SU-DHL-6 (cell line): ENCODE measurements around the gene PTPRS.

ENCODE experiments used
- H2AFZ ChIP-seq: fragments of 200-600 bp; sonication (generic); 2 replicates; pipeline ENCODE4 v1.6.1; 2014; ENCODE audit warnings: low read depth, mild to moderate bottlenecking, moderate library complexity, mixed read lengths, antibody characterized with exemption, low read length; ENCODE audit not compliant: severe bottlenecking
- H3F3A ChIP-seq: fragments of 200-600 bp; shearing (Covaris generic); 2 replicates; pipeline ENCODE4 v1.6.0; 2016; ENCODE audit warnings: antibody characterized with exemption, mild to moderate bottlenecking; ENCODE audit not compliant: insufficient read depth
- H3K27ac ChIP-seq: fragments of 200-600 bp; sonication (generic); 2 replicates; pipeline ENCODE4 v1.5.1; 2016; ENCODE audit warnings: low read depth, mild to moderate bottlenecking, low read length, moderate library complexity, mixed read lengths
- H3K27me3 ChIP-seq: fragments of 200-600 bp; sonication (generic), shearing (Covaris generic); 2 replicates; pipeline ENCODE4 v1.6.0; 2014; ENCODE audit warnings: mild to moderate bottlenecking, low read length
- H3K36me3 ChIP-seq: fragments of 200-600 bp; sonication (generic); 2 replicates; pipeline ENCODE4 v1.6.1; 2014; ENCODE audit warnings: mild to moderate bottlenecking, low read length, mixed read lengths
- H3K4me2 ChIP-seq: fragments of 300-600, 200-600 bp; shearing (Covaris generic), sonication (generic); 2 replicates; pipeline ENCODE4 v1.6.0; 2014; ENCODE audit warnings: low read length, low read depth, mild to moderate bottlenecking; ENCODE audit not compliant: poor library complexity, severe bottlenecking
- H3K4me3 ChIP-seq: fragments of 200-600 bp; sonication (generic); 2 replicates; pipeline ENCODE4 v1.5.1; 2014; ENCODE audit warnings: antibody characterized with exemption, low read length, mild to moderate bottlenecking, mixed read lengths; ENCODE audit not compliant: insufficient read depth, poor library complexity, severe bottlenecking
- H3K79me2 ChIP-seq: fragments of 200-600 bp; sonication (generic); 2 replicates; pipeline ENCODE4 v1.6.1; 2014; ENCODE audit warnings: mild to moderate bottlenecking, low read length, moderate library complexity; ENCODE audit not compliant: insufficient read depth
- H3K9ac ChIP-seq: fragments of 200-600 bp; sonication (generic); 2 replicates; pipeline ENCODE4 v1.7.0; 2014; ENCODE audit warnings: mild to moderate bottlenecking, low read length
- H3K9me2 ChIP-seq: fragments of 200-600 bp; sonication (generic); replicated peaks from 2 replicates; pipeline ENCODE4 v1.6.1; 2014; ENCODE audit warnings: low read length; ENCODE audit not compliant: insufficient read depth
- H3K9me3 ChIP-seq: fragments of 200-600 bp; sonication (generic); 2 replicates; pipeline ENCODE4 v1.6.1; 2014; ENCODE audit warnings: low read length, mixed read lengths; ENCODE audit not compliant: insufficient read depth
- H4K20me1 ChIP-seq: fragments of 200-600 bp; sonication (generic); 2 replicates; pipeline ENCODE4 v1.6.1; 2014; ENCODE audit warnings: low read depth, mild to moderate bottlenecking, antibody characterized with exemption, low read length, moderate library complexity, mixed read lengths
- EZH2phosphoT487 ChIP-seq: fragments of 200-600 bp; sonication (generic), shearing (Covaris generic); conservative IDR thresholded peaks from 2 replicates; pipeline ENCODE4 v1.6.1; 2018; ENCODE audit warnings: mild to moderate bottlenecking, antibody characterized with exemption, low read length, moderate library complexity, mixed read lengths
- TF ChIP-seq, protein P1 (sequence below): fragments of 200-600 bp; sonication (generic); IDR thresholded peaks from one replicate; pipeline ENCODE4 v1.5.1; 2017; ENCODE audit warnings: antibody characterized with exemption, mild to moderate bottlenecking, low read length, moderate library complexity; ENCODE audit not compliant: insufficient read depth, poor library complexity, severe bottlenecking

The PTPRS gene

DNA sequence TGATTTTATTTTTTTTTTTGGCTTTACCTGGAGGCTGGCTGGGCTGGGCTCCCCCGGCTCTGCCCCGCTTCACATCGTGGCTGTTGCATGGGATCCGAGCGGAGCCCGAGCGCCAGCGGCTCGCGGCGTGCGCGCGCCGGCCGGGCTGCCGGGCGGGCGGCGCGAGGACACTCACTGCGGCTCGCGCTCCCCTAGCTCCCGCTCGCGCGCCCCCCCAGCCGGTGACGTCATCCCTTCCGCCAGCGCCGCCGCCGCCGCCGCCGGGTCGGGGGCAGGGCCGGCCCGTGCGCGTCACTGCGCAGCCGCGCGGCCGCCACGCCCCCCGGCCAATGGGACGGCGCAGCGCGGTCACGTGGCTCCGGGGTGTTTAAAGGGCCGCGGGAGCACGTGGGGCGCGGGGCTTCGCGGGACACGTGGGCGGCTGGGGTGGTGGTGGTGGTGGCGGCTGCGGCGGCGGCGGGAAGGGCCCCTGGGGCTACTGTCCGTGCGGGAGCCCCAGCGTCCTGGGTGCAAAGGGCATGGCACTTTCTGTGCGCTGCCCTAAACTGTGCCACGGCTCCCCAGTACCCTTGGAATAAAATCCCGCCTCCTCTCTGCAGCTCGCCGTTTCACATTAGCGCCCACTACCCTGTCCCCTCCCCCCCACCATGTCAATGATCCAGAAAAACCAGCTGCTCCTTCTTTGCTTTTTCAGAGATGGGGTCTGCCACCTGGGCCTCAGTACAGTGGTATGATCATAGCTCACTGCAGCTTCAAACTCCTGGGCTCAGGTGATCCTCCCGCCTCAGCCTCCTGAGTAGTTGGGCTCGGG lies at the start of gene PTPRS:
Gene PTPRS (minus strand): TSS at position 176 of the 811 bp plus-strand sequence. CDS start 54,672 bp downstream, outside the sequence.
- H3K9ac ChIP-seq = no peak within 1 kb of the TSS
- H4K20me1 ChIP-seq = no peaks in the 10 kb centered on the region
- TF ChIP-seq EZH2phosphoT487 = no peak
- TF ChIP-seq, protein P1, sequence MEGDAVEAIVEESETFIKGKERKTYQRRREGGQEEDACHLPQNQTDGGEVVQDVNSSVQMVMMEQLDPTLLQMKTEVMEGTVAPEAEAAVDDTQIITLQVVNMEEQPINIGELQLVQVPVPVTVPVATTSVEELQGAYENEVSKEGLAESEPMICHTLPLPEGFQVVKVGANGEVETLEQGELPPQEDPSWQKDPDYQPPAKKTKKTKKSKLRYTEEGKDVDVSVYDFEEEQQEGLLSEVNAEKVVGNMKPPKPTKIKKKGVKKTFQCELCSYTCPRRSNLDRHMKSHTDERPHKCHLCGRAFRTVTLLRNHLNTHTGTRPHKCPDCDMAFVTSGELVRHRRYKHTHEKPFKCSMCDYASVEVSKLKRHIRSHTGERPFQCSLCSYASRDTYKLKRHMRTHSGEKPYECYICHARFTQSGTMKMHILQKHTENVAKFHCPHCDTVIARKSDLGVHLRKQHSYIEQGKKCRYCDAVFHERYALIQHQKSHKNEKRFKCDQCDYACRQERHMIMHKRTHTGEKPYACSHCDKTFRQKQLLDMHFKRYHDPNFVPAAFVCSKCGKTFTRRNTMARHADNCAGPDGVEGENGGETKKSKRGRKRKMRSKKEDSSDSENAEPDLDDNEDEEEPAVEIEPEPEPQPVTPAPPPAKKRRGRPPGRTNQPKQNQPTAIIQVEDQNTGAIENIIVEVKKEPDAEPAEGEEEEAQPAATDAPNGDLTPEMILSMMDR = no peak
- H3K4me3 ChIP-seq = no peak within 1 kb of the TSS
- no peaks in the 10 kb centered on the region for H3K9me3 ChIP-seq
- H3K79me2 ChIP-seq = no peaks in the 10 kb centered on the region
- H2AFZ ChIP-seq = no peak within 1 kb of the TSS
- H3F3A ChIP-seq = no peaks in the 10 kb centered on the region
- no peak within 1 kb of the TSS for H3K4me2 ChIP-seq
- H3K9me2 ChIP-seq = no peaks in the 10 kb centered on the region
- H3K27ac ChIP-seq = no peak within 1 kb of the TSS
- H3K36me3 ChIP-seq = no peaks in the 10 kb centered on the region
- no peaks in the 10 kb centered on the region for H3K27me3 ChIP-seq

DNA sequence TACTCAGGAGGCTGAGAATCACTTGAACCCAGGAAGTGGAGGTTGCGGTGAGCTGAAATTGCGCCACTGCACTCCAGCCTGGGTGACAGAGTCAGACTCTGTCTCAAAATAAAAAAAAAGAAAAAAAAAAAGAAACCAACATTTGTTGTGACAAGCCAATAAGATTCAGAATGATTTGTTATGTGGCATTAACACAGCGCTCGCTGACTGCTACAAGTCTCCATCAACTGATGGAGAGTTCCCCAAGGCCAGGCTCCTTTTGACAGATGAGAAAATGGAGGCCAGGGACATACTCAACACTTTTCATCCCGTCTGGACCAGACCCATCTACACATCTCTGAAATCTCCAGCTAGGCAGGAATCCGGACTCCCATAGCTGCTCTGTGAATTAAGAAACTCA lies 48.7 kb upstream of the PTPRS start:
- H3F3A ChIP-seq = no peaks in the 10 kb centered on the region
- TF ChIP-seq, protein P1 = no peak
- TF ChIP-seq EZH2phosphoT487 = no peak
- no peak overlapping the region for H3K4me3 ChIP-seq
- no peaks in the 10 kb centered on the region for H4K20me1 ChIP-seq
- no peak overlapping the region for H3K27ac ChIP-seq
- H3K36me3 ChIP-seq = no peaks in the 10 kb centered on the region
- H3K79me2 ChIP-seq = no peaks in the 10 kb centered on the region
- H3K9me3 ChIP-seq = no peaks in the 10 kb centered on the region
- H3K9me2 ChIP-seq = no peaks in the 10 kb centered on the region
- no peak overlapping the region for H3K4me2 ChIP-seq
- no peak overlapping the region for H3K9ac ChIP-seq
- H2AFZ ChIP-seq = no peak overlapping the region
- no peaks in the 10 kb centered on the region for H3K27me3 ChIP-seq

DNA sequence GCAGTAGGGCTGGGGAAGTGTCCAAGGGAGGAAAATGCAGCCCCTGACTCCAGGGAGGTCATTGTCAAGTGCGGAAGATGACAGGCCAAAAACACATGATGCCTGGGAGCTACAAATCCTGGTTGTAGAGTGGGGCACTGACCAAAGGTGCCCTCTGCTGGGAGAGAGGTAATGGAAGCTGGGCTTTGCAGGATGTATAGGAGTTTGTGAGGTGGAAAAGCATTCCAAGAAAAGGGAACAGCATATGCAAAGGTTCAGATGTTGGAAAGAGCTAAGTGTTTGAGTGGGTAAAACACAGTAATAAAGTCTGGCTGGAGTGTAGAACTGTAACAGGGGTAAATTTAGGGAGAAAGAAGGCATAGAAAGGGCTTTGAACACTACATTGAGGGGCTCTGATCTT lies 46.9 kb upstream of the PTPRS start:
- Histone ChIP-seq H3K4me3 (no peak overlapping the region), H3K79me2 (no peaks in the 10 kb centered on the region), H3K27me3 (no peaks in the 10 kb centered on the region), H3F3A (no peaks in the 10 kb centered on the region), H2AFZ (no peak overlapping the region), H3K9ac (no peak overlapping the region), H3K9me2 (no peaks in the 10 kb centered on the region), H3K4me2 (no peak overlapping the region), H3K27ac (no peak overlapping the region), H4K20me1 (no peaks in the 10 kb centered on the region), H3K36me3 (no peaks in the 10 kb centered on the region), H3K9me3 (no peaks in the 10 kb centered on the region)
- TF ChIP-seq, protein P1 = no peak
- TF ChIP-seq EZH2phosphoT487 = no peak
